ENCODE measurements around the gene MAD2L1.

DNA sequence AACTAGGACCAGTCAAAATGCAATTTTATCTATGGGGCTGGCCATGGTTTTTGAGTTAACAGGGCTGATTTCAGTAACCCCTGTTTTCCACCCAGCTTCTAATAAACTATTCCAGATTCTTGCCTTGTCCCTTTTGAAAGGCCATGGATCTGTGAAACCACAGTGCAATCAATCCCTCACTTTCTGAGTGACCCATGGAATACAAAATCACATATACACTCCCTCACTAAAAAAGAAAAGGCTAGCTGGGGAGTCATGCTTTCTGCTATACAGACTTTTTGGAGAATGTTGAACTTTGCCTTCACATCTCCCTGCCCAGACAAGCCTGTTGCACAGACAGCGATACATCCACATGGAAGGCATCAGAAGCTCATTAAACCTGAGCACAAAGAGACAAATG is 47.9 kb downstream of the MAD2L1 start:
- TF ChIP-seq ZNF274 (IDR thresholded peaks at IDR 0.05; ENCODE audit: low read length) (no peak), ZNF274 (tag by site-specific recombination; IDR thresholded peaks at IDR 0.05; ENCODE audit: borderline replicate concordance) (no peak), TRIM28 (IDR thresholded peaks at IDR 0.05; ENCODE audit: borderline replicate concordance, low read length) (no peak)
